Cardiac muscle cell (in vitro differentiated cells and primary cell): ENCODE measurements around the gene SPATA18. TPM values are rescaled to one million over a fixed set of nuclear protein-coding genes. Genes with fewer than 3 reads are reported as not detected.

Source experiments
- DNase-seq, 2 donors: peaks; one replicate each; pipeline versions ENCODE4 v3.0.0 to v3.0.0-alpha.2; 2010 to 2017; ENCODE audit warnings: low read depth in 1 of 2, low spot score in 1 of 2
- H3K27ac ChIP-seq: fragments of 200-600 bp; sonication (generic); 2 replicates; pipeline ENCODE4 v1.5.1; 2016
- H3K27me3 ChIP-seq: fragments of 200-600 bp; sonication (generic); 2 replicates; pipeline ENCODE4 v1.6.0; 2016; ENCODE audit warnings: control low read depth
- H3K36me3 ChIP-seq: fragments of 200-600 bp; sonication (generic); 2 replicates; pipeline ENCODE4 v1.5.1; 2016; ENCODE audit warnings: control low read depth
- H3K4me1 ChIP-seq: fragments of 200-600 bp; sonication (generic); 2 replicates; pipeline ENCODE4 v1.8.1; 2017; ENCODE audit warnings: low read depth, mild to moderate bottlenecking, mixed run types
- H3K4me3 ChIP-seq: fragments of 200-600 bp; sonication (generic); 2 replicates; pipeline ENCODE4 v1.5.1; 2016; ENCODE audit warnings: mild to moderate bottlenecking
- H3K9me3 ChIP-seq: fragments of 200-600 bp; sonication (generic); 2 replicates; pipeline ENCODE4 v1.5.1; 2017; ENCODE audit warnings: low read depth, mild to moderate bottlenecking, control low read depth
- CTCF ChIP-seq: IDR thresholded peaks from 2 replicates; pipeline ENCODE4 v1.5.1; 2012; ENCODE audit warnings: low read depth, mild to moderate bottlenecking, low read length
- polyA plus RNA-seq: library from polyadenylated mRNA; unstranded; fragments of >200 nt; fragmentation: Nextera tagmentation; extraction: Ambion mirVana; gene quantifications from 2 replicates; pipeline ENCODE4 v1.2.1, GENCODE V29; 2016
- total RNA-seq: library from RNA; depleted of rRNA; stranded (reverse); fragments of >200 nt; gene quantifications from 2 replicates; pipeline ENCODE4 v1.2.3, GENCODE V29; 2016

Gene SPATA18
- total and polyA plus RNA-seq, 2 experiments from 2014 or later = 5.5 to 17.2 TPM

GRCh38 chr4:52019936-52020657 lies 31.0 kb upstream of the SPATA18 start, which contains the start of gene LRRC66:
Gene LRRC66, minus strand, starts transcription at chr4:52020363. Its CDS starts 2,750 bp downstream, at chr4:52017613.
- H3K4me3 ChIP-seq = no peak within 1 kb of the TSS
- no peaks in the 10 kb centered on the region for H3K27me3 ChIP-seq
- no peak for DNase-seq
- H3K27ac ChIP-seq = peak within 1 kb of the TSS; percentile 47
- peaks cover 23% of the 10 kb centered on the region for H3K36me3 ChIP-seq
- H3K4me1 ChIP-seq = no peaks in the 10 kb centered on the region
- TF ChIP-seq CTCF = no peak
- no peaks in the 10 kb centered on the region for H3K9me3 ChIP-seq

- H3K27ac ChIP-seq = no peak overlapping the region
- H3K9me3 ChIP-seq = no peaks in the 10 kb centered on the region
- TF ChIP-seq CTCF = no peak
- H3K4me1 ChIP-seq = peaks cover 3% of the 10 kb centered on the region
- H3K36me3 ChIP-seq = peaks cover 46% of the 10 kb centered on the region
- peak in 1 of 2 donors; percentile 48 for DNase-seq
- no peak overlapping the region for H3K4me3 ChIP-seq
- no peaks in the 10 kb centered on the region for H3K27me3 ChIP-seq
These were observed 22.1 kb upstream of the SPATA18 start for GRCh38 chr4:52028970-52029369.

- TF ChIP-seq CTCF = no peak
- Histone ChIP-seq H3K4me1 (peaks cover 16% of the 10 kb centered on the region), H3K27ac (no peak overlapping the region), H3K27me3 (no peaks in the 10 kb centered on the region), H3K4me3 (no peak overlapping the region), H3K9me3 (no peaks in the 10 kb centered on the region), H3K36me3 (peaks cover 38% of the 10 kb centered on the region)
- no peak for DNase-seq
These were observed 19.1 kb upstream of the SPATA18 start for GRCh38 chr4:52032005-52032404.

GRCh38 chr4:52035190-52035589 lies 15.9 kb upstream of the SPATA18 start:
- no peak for TF ChIP-seq CTCF
- H3K4me1 ChIP-seq = peaks cover 16% of the 10 kb centered on the region

GRCh38 chr4:52036886-52037530 lies 14.1 kb upstream of the SPATA18 start:
- no peak for TF ChIP-seq CTCF
- peaks cover 11% of the 10 kb centered on the region for H3K36me3 ChIP-seq
- no peaks in the 10 kb centered on the region for H3K9me3 ChIP-seq
- peak overlapping the region; percentile 89 for H3K4me3 ChIP-seq
- H3K27me3 ChIP-seq = peaks cover 22% of the 10 kb centered on the region
- H3K4me1 ChIP-seq = peaks cover 16% of the 10 kb centered on the region
- DNase-seq = no peak
- peak overlapping the region; percentile 85 for H3K27ac ChIP-seq

More at GRCh38 chr4:52035190-52035589, 15.9 kb upstream of the SPATA18 start:
- DNase-seq = no peak
- Histone ChIP-seq H3K9me3 (no peaks in the 10 kb centered on the region), H3K36me3 (peaks cover 11% of the 10 kb centered on the region), H3K4me3 (no peak overlapping the region), H3K27me3 (peaks cover 5% of the 10 kb centered on the region), H3K27ac (no peak overlapping the region)
